IPS DF 19.7 (cell line): ENCODE results near the gene TMCO4.

Experiments
- DNase-seq: peaks from one replicate; pipeline ENCODE4 v3.0.0-alpha.2; 2013; ENCODE audit warnings: low read depth, low spot score

The TMCO4 gene

DNA sequence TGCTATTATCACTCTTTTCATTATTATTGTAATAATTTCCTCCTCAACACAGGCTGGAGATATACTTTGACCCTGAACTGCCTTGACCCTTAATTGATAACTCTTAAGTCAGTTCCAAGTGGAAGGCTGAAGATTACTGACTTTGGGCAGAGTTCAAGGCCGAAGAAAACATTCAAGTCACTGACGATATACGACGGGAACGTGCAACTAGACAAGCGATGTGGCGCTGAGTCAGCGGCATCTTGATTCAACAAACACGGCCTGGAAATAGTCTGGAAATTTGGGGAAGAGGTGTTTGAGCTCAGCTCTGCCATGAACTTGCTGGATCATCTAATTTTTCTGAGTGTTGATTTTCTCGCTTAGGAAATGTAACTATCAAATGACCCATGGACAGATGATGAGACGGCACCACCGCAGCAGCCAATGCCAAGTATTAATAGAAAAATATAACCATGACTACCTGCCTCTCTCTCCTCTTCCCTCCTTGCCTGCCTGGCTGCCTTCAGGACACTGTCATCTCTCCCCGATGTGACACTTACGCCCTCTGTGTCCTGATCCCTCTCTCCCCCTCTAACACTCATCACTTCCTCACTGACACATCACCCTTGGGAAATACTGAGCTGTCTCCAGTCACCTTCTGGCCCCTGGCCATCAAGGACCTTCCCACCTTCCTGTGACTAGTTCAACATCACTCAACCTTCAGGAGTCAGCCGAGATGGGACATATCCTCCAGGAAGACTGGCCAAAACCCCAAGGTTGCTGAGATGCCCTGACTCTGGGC, 49.4 kb downstream of the TMCO4 start:
- DNase-seq = no peak

DNA sequence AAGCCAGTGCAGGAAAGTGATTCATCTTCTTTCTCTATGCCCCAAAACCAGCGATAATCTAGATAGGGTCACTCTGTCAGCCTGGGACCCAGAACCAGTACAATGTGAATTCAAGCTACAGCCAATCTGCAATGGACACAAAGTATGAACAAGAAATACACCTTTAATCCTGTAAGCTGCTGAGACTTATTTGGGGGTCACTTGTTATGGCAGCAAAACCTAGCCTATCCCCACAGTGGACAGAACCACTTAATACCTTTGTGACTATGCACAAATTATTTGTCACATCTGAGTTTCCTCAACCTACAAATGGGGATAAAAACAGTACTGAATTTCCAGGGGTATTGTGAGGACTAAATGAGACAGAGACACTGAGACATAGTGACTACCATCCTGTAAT, 50.0 kb downstream of the TMCO4 start:
- DNase-seq = no peak

DNA sequence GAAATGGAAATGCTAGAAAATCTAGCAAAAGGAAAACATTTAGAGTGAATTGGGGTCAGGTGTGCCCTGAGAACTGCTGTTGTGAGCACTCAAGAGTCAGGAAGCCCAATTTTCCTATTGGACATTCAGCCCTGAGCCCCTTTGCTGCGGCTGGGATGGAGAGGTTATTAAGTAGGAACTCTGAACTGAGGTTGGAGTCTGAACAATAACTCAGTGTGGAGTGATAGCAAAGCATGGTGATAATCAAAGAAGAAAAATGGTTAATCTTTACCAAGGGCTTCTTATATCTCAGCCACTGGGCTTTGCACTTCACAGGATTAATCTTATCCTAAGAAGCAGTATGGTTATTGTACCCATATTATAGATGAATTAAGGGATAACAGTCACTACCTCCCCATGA, 52.0 kb downstream of the TMCO4 start:
- no peak for DNase-seq

DNA sequence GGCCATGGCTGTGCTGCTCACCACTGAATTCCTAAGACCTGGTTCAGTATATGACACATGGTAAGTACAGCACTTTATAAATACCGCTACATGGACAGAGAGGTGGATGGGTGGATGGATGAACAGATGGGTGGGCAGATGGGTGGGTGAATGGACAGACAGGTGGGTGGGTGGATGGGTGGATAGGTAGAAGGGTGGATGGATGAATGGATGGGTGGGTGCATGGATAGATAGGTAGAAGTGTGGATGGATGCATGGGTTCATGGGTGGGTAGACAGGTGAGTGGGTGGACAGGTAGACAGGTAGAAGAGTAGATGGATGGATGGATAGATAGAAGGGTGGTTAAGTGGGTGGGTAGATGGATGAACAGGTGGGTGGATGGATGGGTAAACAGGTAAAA, 54.8 kb downstream of the TMCO4 start:
- DNase-seq = no peak

DNA sequence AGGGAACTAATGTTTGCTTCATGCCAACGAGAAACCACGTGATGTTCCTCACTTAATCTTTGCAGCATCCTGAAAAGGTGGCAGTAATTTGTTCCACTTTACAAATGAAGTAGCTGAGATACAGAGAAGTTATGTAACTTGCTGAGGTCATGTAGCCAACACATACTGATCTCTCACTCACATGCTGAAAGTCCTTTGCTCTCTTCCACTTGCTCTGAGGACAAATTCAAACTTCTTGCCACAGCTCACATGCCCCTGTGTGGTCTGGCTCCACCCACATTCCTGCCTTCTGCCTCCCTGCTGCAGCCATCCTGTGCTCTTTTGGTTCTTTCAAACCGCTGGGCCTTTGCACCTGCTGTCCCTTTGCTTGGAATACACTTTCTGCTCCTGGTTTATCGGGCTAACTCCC, 55.4 kb downstream of the TMCO4 start:
- DNase-seq = no peak

DNA sequence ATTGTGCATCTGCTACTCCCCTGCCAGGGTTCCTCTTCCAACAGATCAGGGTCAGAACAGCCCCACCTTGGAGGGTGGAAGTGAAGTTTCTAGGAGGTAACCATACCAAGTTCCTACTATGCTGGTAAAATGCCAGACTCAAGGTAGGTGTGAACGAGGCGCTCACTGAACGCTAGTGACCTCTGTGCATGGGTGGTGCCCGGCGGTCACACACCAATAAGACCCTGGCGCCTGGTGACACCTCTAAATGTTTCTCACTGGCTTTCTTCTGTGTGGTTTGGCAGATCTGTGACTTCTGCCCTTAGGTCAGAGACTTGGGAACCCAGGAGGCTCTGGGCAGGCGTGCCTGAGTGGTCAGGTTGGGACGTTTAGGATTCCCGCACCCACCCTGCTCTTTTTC, 55.9 kb downstream of the TMCO4 start:
- no peak for DNase-seq

DNA sequence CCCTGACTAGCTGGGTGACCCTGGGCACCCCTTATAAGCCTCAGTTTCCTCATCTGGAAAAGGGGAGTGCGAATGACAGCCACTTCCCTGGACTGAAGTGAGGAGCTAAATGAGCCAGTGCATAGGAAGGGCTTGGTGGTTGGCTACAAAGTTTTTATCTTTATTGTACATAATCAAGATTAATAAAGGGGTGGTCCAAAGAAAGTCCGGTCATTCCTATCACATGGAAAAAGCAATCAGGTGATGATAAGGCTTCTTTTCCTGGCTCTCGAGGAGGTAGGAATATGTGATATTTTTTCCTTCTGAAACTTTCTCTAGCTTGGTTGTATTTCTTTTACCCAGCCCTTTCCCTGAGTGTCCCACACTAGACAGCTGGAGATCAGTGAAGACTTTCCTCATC, 56.5 kb downstream of the TMCO4 start:
- no peak for DNase-seq

DNA sequence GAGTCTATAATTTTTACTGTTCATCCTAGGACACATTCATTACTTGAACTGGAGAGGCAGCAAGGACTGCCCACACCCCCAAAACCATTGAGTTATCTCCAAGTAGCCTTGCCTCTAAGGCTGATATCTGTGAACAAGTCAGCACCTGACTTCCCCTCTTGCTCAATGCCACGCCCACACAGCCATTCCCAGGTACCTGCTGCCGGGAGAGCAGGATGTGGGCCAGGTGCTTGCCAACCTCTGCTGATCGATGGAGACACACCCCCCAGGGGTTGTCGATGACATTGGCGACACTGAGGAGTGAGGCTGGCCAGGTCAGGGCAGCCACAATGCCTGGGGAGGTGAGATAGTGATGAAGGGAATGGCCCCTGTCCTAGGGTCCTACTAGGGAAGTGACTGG, 60.1 kb downstream of the TMCO4 start:
- DNase-seq = no peak

DNA sequence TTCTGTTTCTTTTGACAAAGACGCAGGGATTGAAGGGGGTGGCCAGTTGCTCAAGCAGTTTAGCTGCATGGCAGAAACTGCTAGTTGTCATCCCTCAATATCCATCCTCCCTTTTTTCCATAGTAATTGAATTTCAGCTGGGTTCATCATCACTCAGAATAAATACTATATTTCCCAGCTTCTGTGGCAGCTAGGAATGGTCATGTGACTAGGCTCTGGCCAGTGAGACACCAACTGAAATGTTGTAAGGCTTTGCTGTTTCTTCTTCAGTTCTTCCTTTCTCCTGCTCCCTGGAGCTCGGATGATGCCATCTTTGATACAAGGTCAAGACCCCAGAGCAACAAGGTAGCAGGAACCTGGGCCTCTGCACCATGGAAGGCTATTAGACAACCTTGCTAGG, 61.0 kb downstream of the TMCO4 start:
- DNase-seq = no peak

DNA sequence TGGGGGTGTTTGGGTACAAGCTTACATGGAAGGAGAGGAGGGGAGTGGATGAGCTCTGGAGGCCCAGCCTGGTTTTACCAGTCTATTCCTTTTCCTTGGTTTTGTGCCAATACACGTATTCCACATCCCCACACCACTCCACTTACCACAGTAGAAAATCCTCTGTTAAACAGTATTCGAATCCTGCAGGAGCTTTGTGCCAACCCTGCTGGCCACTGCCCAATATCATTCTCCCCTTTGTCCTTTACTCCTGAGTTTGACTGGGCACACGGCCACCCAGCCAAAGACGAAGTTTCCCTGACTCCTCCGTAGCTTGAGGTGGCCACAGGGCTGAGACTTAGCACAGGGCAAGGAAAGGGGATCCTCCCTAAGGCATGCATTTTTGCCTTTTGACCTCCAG, 61.6 kb downstream of the TMCO4 start:
- no peak for DNase-seq

DNA sequence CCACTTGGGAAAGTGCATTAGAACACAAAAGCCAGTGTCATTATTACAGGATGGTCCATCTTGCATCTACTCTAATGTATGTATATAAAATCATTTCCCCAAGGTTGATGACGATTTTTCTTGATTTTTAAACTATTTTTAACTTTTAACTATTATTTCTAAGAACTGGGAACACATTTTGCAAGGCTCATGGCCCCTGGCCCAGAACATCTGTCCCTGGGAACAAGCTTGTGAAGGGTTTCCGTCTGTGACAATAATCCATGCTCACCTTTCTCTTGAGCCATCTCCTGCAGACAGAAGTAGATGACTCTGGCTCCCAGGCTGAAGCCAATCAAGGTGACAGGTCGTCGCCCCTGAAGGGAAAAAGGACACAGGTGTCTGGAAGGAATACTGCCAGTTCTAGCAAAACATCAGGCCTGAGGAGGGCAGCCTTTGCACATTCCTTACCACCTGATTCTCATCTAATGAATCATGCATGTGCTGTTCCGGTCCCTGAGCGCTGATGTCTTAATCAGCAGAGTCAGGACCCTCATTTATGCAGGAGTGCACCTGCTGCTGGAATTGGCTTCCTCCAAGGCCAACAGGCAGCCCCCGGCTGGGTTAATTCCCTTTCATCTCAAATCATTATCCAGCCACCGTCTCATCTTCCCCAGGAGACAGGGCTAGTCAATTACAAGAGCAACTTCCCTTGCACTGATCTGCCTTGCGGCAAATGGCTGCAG, 62.5 kb downstream of the TMCO4 start:
- no peak for DNase-seq

DNA sequence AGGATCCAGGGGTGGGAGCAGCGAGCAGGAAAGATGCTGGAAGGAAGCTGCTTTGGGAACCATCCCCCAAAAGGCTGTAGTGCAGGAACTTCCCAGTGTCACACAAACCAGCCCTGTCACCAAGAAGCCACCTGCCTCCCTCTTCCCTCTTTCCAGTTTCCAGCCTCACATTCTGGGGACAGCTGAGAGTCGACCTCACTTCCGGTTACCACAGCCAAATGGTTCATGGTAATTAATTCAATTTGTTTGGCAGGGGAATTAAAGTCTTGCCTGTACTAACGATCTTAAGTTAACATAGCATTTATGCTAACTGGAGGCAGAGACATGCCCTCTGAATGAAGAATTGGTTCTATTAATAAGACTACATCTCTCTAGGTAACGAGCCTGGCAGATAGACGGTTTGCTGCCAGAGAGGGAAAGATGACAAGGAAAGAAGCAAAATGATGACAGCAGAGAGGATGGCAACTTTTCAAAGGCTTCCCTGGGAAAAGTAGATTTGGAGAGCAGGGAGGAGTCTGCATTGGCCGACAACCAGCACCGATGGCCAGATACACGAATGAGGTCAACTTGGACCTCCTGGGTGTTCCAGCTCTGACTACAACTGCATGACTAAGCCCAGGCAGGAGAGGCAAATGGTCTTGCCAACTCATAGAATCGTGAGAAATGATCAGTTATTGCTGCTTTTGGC, 64.1 kb downstream of the TMCO4 start:
- no peak for DNase-seq

DNA sequence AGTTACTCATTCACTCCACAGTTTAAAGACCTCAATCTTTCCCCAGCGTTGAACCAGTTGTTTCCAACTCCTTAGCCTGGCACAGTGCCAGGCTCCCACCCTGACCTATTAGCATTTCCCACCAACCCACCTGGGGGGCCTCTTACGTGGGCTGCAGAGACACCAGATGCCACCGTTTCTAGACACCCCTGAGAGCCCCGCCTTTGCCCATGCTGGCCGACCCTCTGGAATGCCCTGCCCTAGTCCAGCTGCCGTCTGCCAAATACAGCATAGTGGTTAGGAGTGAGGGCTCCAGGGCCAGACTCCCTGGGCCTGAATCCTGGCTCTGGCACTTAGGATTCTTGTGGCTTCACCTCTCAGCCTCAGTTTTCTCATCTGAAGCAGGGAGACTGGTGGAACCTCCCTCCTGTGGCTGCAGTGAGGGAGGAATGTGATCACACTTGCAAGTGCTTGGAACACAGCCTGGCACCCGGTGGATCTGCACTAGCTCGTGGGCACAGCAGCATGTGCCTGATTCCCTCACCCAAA, 65.2 kb downstream of the TMCO4 start:
- no peak for DNase-seq

DNA sequence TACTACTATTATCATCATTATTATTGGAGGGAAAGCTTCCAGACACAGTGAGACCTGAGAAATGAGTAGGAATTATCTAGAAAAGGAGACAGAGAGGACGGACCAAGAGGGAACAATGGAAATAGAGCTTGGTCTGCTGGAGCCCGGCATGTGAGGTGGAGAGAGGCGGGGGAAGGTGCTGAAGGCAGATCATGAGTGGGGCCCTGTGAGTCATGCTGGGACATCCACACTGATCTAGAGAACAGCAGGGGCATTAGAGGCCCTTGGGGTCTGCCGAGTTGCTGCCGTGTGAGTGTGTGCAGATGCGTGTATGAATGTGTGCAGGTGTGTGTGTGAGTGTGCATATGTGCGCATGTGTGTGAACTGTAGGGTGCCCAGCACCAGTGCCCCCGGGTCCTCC, 65.7 kb downstream of the TMCO4 start:
- DNase-seq = no peak

DNA sequence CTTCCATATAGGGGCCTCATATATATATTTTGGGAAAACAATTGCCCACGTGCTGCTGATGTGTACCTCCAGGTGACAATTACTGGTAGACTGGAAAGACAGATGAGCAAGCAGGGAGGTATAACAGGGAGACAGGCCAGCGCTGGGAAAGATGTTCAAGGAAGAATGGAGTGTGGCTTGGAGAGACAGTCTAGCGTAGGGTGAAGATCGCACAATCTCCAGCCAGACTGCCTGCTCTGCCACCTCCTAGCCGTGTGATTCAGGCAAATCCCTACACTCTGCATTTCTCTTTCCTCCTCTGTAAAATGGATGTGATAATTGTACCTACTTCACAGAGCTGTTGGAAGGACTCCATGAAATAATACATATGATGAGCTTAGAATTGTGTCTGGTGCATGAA, 66.1 kb downstream of the TMCO4 start:
- no peak for DNase-seq

DNA sequence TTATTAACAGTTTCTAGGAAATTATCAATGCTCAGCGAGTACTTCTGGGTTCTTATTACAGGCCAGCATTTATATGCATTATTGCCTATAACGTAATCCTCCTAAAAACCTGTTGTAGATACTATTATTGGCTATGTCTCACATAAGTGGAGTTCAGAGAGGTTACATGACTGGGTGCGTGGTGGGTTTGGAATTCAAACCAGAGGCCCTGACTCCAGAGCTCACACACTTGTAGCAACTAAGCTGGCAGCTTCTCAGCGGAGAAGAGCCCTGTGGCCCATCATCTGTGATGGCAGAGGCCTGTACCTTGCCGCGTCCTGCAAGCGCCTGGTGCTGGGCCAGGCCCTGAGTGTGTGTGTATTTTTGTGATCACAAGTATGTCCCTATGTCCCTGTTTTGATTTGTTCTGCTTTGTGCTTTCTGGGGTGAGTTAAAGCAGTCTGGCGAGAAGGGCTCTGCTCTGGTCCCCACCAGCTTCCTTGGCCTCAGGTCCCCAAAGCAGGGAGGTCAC, 68.3 kb downstream of the TMCO4 start:
- DNase-seq = no peak

DNA sequence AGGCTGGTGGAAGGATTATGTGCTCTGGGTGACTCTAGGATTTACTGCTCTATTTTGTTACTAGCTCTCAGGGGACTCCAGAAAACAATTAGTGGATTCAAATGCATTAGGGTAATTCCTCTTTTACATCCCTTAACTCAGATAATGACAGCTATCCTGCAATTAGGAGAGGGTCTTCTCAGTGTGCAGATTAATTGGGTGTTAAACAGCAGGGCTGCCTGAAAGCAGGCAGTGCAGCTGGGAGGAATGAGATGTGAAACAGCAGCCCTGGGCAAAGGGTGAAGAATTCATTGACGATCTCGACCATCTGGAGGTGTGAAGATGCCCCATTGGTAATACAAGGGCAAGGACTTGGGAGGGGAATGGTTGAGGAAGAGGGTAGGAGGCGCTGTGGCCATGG, 68.9 kb downstream of the TMCO4 start:
- no peak for DNase-seq

DNA sequence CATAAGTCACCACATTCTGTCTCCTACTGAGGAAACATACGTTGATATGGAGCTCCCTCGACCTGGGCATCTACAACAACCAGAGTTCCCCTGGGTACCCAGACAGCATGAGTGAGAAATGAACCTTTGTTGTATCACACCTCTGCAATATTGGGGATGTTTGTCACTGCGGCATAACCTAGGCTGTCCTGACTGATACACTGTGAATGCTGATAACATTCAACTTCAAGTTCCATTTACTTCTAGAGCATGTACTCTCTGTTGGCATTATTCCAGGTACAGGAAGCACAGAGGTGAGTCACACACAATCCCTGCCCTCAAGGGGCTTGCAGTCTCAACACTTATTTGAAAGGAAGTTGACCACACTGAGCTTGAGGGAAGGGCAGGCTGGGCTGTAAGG, 69.5 kb downstream of the TMCO4 start:
- no peak for DNase-seq

DNA sequence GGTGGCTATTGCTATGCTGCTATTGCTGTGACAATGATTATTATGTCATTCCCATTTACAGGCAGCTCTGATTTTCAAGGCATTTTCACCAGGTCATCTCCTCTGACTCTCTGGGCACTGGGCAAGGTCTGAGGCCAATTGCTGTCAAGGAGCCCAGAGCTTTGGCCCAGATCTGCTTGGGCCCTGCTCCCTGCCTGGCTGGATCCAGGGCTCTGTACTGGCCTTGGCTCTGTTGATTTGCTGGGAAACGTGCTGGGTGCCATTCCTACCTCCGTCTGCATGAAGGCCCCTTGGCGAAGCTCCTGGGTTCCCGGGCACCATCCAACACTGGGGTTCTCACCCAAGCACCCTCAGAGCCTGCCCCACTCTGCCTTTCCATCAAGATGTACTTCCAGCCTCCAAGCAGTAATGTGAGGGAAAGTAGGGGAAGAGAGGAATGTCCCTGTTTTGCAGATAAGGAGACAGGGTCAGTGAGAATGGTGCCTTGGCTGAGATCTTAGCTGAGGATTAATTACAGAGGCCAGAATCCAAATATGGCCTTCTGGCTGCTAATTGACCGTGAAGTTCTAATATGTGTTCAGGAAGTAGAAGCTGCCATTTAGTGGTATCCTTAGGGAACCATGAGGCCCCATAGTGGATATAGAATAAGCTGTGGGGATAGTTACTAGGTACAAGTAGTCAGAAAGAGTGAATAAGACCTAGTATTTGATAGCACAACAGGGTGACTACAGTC, 71.1 kb downstream of the TMCO4 start:
- DNase-seq = no peak

DNA sequence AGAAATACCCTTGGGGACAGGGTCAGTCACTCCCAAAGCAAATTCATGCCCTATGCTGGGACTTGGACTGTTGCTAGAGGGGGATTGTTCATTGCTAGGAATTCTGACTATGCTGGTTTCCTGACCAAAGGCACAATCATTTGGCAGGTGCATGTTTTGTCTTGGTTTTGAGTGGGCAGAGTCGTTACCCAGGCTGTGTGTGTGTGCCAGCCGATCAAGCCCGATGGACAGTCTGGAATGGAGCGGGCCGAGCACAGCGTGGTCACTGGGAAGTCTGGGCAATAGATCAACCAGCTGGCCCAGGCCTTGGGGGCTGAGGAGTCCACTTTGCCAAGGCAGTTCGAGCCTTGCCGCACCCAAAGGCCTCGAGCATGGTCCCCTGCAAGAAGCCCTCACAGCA, 74.1 kb downstream of the TMCO4 start:
- no peak for DNase-seq

DNA sequence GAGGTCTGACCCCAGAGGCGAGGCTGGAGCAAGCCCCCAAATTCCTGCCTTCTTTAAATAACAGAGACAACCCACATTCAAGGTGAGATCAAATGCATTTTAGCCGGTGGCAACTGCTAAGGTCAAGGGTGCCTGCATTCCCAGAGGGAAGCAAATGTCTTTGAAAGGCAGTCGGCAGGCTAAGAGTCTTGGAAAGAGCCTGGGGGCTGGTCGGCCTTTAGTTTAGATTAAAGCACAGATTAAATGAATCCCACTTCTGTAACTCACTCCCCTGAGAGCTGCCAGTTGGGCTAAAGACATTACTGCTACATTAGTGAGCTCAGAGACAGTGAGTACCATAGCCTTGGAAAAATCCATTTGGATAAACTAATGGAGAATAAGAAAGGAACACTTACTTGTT, 75.8 kb downstream of the TMCO4 start:
- DNase-seq = no peak

DNA sequence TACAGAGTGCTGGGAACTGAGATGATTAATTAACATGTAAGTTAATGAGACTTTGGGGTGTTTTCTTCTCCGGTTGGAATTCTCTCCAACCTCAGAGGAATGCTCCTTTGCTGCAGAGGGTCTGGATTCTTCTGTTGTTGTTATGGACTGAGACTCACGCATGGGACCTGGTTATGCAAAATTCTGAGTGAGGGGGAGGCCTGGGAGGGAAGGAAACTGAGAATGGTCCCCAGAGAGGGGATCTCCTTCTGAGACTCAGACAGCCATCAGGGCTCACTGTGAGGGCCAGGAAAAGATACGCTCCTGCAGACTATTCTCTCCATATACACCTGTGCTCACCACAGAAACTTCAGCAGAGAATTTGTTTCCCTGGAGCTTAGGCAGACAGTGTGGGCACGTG, 78.7 kb downstream of the TMCO4 start:
- DNase-seq = no peak
